Measurements from ENCODE around the gene POLN.

POLN gene

DNA sequence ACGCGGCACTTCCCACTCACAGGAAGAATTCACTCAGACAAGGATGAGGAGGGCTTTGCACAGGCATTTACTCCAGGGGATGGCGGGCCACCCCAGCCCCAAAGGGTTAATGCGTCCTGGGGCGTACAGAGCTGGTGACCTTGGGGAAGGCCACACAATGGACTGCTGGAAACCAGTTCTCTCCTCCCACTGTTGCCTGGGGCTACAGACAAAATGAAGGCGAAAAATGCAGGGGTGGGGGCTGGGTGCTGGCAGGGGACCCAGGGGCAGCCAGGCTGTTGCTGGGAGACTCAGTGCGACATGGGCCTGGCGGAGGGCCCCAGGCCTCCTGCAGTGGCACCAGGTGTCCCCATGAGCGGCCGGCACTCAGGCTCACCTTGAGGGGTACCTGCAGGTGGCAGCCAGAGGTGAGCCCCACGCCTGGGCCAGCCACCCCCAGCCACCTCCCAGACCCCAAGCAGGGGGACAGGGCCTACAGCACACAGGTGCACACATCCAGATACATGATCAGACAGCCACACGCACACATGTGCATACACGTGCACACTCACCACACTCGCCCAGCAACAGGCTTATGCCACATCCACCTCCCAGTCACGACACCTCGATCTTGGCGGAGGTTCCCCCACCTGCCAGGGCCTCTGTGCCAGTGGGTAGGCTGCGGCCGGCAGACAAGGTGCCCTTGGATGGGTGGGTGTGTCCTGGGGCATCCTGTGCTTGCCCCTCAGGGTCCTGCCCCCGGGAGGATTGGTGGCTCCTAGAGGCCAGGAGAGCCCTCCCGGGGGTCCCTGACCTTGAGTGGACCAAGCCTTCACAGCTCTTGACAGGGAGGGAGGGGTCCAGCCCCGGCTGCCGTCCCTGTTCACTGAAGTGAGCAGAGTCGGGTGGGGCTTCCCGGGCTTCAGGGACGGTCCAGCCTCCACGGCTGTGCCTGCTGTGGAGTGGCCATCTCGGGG is 169.7 kb downstream of the POLN start:
- Histone ChIP-seq H3K9ac (ENCODE audit: low read length) (no peak overlapping the region), H4K20me1 (ENCODE audit: insufficient read depth, low read length) (no peaks in the 10 kb centered on the region), H3K27ac (ENCODE audit: low read depth, low read length, poor library complexity, severe bottlenecking) (no peak overlapping the region), H3K4me1 (ENCODE audit: insufficient read depth, low read length, severe bottlenecking) (no peaks in the 10 kb centered on the region), H2AFZ (ENCODE audit: low read length) (no peak overlapping the region), H3K36me3 (ENCODE audit: insufficient read depth, low read length) (no peaks in the 10 kb centered on the region), H3F3A (ENCODE audit: insufficient read depth, low read length) (no peaks in the 10 kb centered on the region), H3K9me3 (ENCODE audit: low read length) (no peaks in the 10 kb centered on the region), H3K27me3 (ENCODE audit: insufficient read depth, low read length) (no peaks in the 10 kb centered on the region), H3K4me2 (ENCODE audit: low read length) (no peak overlapping the region), H3K79me2 (ENCODE audit: insufficient read depth, low read length) (no peaks in the 10 kb centered on the region), H3K4me3 (ENCODE audit: low read depth, low read length, poor library complexity, severe bottlenecking) (no peak overlapping the region), H3K9me2 (ENCODE audit: low read depth, low read length) (no peaks in the 10 kb centered on the region)
- TF ChIP-seq, protein P1, sequence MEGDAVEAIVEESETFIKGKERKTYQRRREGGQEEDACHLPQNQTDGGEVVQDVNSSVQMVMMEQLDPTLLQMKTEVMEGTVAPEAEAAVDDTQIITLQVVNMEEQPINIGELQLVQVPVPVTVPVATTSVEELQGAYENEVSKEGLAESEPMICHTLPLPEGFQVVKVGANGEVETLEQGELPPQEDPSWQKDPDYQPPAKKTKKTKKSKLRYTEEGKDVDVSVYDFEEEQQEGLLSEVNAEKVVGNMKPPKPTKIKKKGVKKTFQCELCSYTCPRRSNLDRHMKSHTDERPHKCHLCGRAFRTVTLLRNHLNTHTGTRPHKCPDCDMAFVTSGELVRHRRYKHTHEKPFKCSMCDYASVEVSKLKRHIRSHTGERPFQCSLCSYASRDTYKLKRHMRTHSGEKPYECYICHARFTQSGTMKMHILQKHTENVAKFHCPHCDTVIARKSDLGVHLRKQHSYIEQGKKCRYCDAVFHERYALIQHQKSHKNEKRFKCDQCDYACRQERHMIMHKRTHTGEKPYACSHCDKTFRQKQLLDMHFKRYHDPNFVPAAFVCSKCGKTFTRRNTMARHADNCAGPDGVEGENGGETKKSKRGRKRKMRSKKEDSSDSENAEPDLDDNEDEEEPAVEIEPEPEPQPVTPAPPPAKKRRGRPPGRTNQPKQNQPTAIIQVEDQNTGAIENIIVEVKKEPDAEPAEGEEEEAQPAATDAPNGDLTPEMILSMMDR (IDR thresholded peaks at IDR 0.05; ENCODE audit: low read length) = no peak
- no peak for TF ChIP-seq EZH2 (IDR thresholded peaks at IDR 0.05; ENCODE audit: borderline replicate concordance, low read length)

GRCh38 chr4:2071252-2071911 is 170.5 kb downstream of the POLN start:
- TF ChIP-seq EZH2 (IDR thresholded peaks at IDR 0.05; ENCODE audit: borderline replicate concordance, low read length) = no peak
- TF ChIP-seq, protein P1 (IDR thresholded peaks at IDR 0.05; ENCODE audit: low read length) = no peak
- Histone ChIP-seq H3K4me2 (ENCODE audit: low read length) (no peak overlapping the region), H3K4me1 (ENCODE audit: insufficient read depth, low read length, severe bottlenecking) (no peaks in the 10 kb centered on the region)

DNA sequence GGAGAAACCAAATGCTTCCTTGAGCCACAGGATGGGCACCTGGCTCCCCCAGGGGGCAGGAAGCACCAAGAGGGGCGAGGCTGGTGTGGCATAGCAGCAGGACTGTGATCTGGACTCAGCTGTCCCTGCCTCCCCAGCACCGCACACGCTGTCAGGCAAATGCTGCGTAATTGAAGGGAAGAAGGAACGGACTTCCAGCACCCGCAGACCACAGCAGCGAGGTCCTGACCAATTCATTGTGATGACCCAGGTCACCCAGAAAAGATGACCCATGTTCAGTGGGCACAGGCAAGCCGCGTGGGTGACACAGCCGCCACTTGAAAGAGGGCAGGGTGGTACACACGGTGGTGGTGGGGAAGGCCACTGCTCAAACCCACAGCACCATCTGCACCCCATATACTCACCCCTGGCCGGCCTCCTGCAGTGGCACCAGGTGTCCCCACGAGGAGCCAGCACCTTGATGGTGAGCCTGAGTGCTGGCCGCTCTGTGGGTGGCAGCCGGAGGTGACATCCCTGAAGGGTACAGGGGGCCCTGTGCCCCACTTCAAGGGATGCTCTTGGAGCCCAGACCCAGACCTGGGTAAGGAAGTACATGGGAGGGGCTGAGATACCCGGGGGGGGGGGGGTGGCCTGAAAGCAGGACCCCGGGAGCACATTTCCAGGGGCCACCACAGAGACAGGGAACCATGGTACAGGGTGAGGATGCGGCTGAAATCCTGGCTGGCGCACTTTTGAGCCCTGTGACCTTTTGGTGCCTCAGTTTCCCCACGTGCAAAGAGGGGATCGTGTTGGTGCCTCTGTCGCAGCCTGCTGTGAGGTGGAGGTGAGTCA is 171.3 kb downstream of the POLN start:
- H3K4me3 ChIP-seq (ENCODE audit: low read depth, low read length, poor library complexity, severe bottlenecking) = no peak overlapping the region
- H3K27ac ChIP-seq (ENCODE audit: low read depth, low read length, poor library complexity, severe bottlenecking) = no peak overlapping the region
- no peaks in the 10 kb centered on the region for H4K20me1 ChIP-seq (ENCODE audit: insufficient read depth, low read length)
- H3K4me1 ChIP-seq (ENCODE audit: insufficient read depth, low read length, severe bottlenecking) = no peaks in the 10 kb centered on the region
- no peaks in the 10 kb centered on the region for H3F3A ChIP-seq (ENCODE audit: insufficient read depth, low read length)
- no peaks in the 10 kb centered on the region for H3K36me3 ChIP-seq (ENCODE audit: insufficient read depth, low read length)
- no peaks in the 10 kb centered on the region for H3K9me3 ChIP-seq (ENCODE audit: low read length)
- no peaks in the 10 kb centered on the region for H3K79me2 ChIP-seq (ENCODE audit: insufficient read depth, low read length)
- H3K4me2 ChIP-seq (ENCODE audit: low read length) = no peak overlapping the region
- no peak for TF ChIP-seq EZH2 (IDR thresholded peaks at IDR 0.05; ENCODE audit: borderline replicate concordance, low read length)
- TF ChIP-seq, protein P1 (IDR thresholded peaks at IDR 0.05; ENCODE audit: low read length) = no peak
- H3K9ac ChIP-seq (ENCODE audit: low read length) = no peak overlapping the region
- no peaks in the 10 kb centered on the region for H3K9me2 ChIP-seq (ENCODE audit: low read depth, low read length)
- no peak overlapping the region for H2AFZ ChIP-seq (ENCODE audit: low read length)
- no peaks in the 10 kb centered on the region for H3K27me3 ChIP-seq (ENCODE audit: insufficient read depth, low read length)

More at GRCh38 chr4:2071252-2071911, 170.5 kb downstream of the POLN start:
- no peak overlapping the region for H3K9ac ChIP-seq (ENCODE audit: low read length)
- H3K9me2 ChIP-seq (ENCODE audit: low read depth, low read length) = no peaks in the 10 kb centered on the region
- H3K9me3 ChIP-seq (ENCODE audit: low read length) = no peaks in the 10 kb centered on the region
- H4K20me1 ChIP-seq (ENCODE audit: insufficient read depth, low read length) = no peaks in the 10 kb centered on the region
- no peak overlapping the region for H2AFZ ChIP-seq (ENCODE audit: low read length)
- H3K79me2 ChIP-seq (ENCODE audit: insufficient read depth, low read length) = no peaks in the 10 kb centered on the region
- H3K27ac ChIP-seq (ENCODE audit: low read depth, low read length, poor library complexity, severe bottlenecking) = no peak overlapping the region
- H3F3A ChIP-seq (ENCODE audit: insufficient read depth, low read length) = no peaks in the 10 kb centered on the region
- H3K4me3 ChIP-seq (ENCODE audit: low read depth, low read length, poor library complexity, severe bottlenecking) = no peak overlapping the region
- H3K27me3 ChIP-seq (ENCODE audit: insufficient read depth, low read length) = no peaks in the 10 kb centered on the region
- no peaks in the 10 kb centered on the region for H3K36me3 ChIP-seq (ENCODE audit: insufficient read depth, low read length)
